Measurements from ENCODE around the gene LRRC75A.
"Not testable (repeated sequence)": the region's sequence is repeated elsewhere in the genome, so short reads cannot be mapped to it uniquely, and the experiment has no call there.

The LRRC75A gene, protein sequence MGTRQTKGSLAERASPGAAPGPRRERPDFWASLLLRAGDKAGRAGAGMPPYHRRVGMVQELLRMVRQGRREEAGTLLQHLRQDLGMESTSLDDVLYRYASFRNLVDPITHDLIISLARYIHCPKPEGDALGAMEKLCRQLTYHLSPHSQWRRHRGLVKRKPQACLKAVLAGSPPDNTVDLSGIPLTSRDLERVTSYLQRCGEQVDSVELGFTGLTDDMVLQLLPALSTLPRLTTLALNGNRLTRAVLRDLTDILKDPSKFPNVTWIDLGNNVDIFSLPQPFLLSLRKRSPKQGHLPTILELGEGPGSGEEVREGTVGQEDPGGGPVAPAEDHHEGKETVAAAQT

DNA sequence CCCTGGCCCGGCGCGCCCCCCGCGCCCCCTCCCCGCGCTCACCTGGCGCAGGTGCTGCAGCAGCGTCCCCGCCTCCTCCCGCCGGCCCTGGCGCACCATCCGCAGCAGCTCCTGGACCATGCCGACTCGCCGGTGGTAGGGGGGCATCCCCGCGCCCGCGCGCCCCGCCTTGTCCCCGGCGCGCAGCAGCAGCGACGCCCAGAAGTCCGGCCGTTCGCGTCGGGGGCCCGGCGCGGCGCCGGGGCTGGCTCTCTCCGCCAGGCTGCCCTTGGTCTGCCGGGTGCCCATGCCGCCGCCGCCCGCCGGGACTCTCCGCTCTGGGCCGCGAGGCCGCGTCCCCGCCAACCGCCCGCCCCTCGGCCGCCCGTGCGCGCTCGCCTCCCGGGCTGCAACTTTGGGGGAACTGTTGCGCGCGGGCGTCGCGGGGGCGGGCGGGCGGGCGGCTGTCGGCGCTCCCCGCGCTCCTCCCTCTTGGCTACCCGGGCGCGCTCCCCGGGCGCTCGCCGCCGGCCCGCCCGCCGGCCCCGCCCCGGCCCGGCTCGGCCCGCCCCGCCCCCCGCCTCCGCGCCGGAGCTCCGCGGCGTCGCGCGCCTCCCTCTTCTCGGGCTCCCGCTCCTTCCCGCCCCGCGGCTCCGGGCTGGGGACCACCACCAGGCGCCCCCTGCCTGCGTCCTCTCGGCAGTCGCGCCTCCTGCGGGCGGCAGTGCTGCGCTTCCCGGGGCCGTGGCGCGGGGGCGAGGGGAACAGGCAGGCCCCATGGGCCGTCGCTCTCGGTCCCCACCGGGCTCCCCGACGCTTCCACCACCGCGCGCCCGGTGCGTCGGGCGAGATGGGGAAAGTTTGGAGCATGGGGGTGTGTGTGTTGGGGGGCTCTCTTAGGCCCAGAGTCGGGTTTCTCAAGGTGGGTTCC lies at the start of gene LRRC75A:
TSS of gene LRRC75A (minus strand) at position 491 of the 910 bp plus-strand sequence. CDS start at position 288, 203 bp downstream.
- peak within 1 kb of the TSS; percentile 30 for H3K4me3 ChIP-seq (ENCODE audit: control insufficient read depth, low read depth, low read length)
- DNase-seq (ENCODE audit: low read depth): no peak
- TF ChIP-seq, protein P1, sequence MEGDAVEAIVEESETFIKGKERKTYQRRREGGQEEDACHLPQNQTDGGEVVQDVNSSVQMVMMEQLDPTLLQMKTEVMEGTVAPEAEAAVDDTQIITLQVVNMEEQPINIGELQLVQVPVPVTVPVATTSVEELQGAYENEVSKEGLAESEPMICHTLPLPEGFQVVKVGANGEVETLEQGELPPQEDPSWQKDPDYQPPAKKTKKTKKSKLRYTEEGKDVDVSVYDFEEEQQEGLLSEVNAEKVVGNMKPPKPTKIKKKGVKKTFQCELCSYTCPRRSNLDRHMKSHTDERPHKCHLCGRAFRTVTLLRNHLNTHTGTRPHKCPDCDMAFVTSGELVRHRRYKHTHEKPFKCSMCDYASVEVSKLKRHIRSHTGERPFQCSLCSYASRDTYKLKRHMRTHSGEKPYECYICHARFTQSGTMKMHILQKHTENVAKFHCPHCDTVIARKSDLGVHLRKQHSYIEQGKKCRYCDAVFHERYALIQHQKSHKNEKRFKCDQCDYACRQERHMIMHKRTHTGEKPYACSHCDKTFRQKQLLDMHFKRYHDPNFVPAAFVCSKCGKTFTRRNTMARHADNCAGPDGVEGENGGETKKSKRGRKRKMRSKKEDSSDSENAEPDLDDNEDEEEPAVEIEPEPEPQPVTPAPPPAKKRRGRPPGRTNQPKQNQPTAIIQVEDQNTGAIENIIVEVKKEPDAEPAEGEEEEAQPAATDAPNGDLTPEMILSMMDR (IDR thresholded peaks at IDR 0.05; ENCODE audit: control insufficient read depth, insufficient read depth, low read depth, low read length, missing control alignments): no peak

- no peak overlapping the region for H3K4me3 ChIP-seq (ENCODE audit: control insufficient read depth, low read depth, low read length)
- TF ChIP-seq, protein P1 (IDR thresholded peaks at IDR 0.05; ENCODE audit: control insufficient read depth, insufficient read depth, low read depth, low read length, missing control alignments): no peak
- no peak for DNase-seq (ENCODE audit: low read depth)
These were observed 45.1 kb upstream of the LRRC75A start for GRCh38 chr17:16537130-16537458.

- TF ChIP-seq, protein P1 (IDR thresholded peaks at IDR 0.05; ENCODE audit: control insufficient read depth, insufficient read depth, low read depth, low read length, missing control alignments): no peak
- peak; percentile 10 for DNase-seq (ENCODE audit: low read depth)
- H3K4me3 ChIP-seq (ENCODE audit: control insufficient read depth, low read depth, low read length): no peak overlapping the region
These were observed 42.2 kb upstream of the LRRC75A start for GRCh38 chr17:16534236-16534635.

DNA sequence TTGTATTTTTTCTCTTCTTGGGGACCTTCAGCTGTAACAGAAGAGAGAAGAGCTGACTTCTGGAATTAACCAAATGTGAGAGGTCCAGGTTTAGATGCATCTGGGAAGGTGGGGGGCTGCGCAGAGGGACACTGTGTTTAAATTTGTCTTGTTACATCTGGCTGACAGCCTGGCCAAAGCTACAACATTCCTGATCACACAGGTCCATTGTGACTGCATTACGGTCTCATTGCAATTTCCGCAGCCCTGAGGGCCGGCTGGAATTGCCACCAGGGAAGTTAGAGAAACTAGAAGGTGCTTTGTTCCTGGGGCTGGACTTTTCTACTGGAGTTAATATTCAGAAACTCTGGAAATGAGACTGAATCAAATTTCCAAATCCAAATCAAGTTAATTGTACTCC lies 37.9 kb upstream of the LRRC75A start:
- DNase-seq (ENCODE audit: low read depth): no peak
- H3K4me3 ChIP-seq (ENCODE audit: control insufficient read depth, low read depth, low read length): no peak overlapping the region
- TF ChIP-seq, protein P1 (IDR thresholded peaks at IDR 0.05; ENCODE audit: control insufficient read depth, insufficient read depth, low read depth, low read length, missing control alignments): no peak

- TF ChIP-seq, protein P1 (IDR thresholded peaks at IDR 0.05; ENCODE audit: control insufficient read depth, insufficient read depth, low read depth, low read length, missing control alignments): no peak
- DNase-seq (ENCODE audit: low read depth): no peak
- H3K4me3 ChIP-seq (ENCODE audit: control insufficient read depth, low read depth, low read length): no peak overlapping the region
These were observed 35.3 kb upstream of the LRRC75A start for GRCh38 chr17:16527298-16527697.

DNA sequence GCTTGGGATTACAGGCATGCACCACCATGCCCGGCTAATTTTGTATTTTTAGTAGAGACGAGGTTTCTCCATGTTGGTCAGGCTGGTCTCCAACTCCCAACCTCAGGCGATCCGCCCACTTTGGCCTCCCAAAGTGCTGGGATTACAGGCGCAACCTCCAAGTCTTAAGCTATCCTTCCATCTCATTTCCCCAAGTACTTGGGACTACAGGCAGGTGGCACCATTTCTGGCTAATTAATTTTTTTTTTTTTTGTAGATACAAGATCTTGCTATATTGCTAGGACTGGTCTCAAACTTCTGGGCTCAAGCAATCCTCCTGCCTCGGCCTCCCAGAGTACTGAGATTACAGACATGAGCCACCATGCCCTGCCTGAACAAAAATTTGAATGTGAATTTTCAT lies 33.6 kb upstream of the LRRC75A start:
- not testable (repeated sequence) for H3K4me3 ChIP-seq (ENCODE audit: control insufficient read depth, low read depth, low read length); DNase-seq (ENCODE audit: low read depth)
- TF ChIP-seq, protein P1 (IDR thresholded peaks at IDR 0.05; ENCODE audit: control insufficient read depth, insufficient read depth, low read depth, low read length, missing control alignments): peak; percentile 9
